ENCODE measurements around the gene KRT2. TPM values are rescaled to one million over a fixed set of nuclear protein-coding genes. Genes with fewer than 3 reads are reported as not detected.

The KRT2 gene
- total RNA-seq, 6 experiments from 2014 or later = not detected

DNA sequence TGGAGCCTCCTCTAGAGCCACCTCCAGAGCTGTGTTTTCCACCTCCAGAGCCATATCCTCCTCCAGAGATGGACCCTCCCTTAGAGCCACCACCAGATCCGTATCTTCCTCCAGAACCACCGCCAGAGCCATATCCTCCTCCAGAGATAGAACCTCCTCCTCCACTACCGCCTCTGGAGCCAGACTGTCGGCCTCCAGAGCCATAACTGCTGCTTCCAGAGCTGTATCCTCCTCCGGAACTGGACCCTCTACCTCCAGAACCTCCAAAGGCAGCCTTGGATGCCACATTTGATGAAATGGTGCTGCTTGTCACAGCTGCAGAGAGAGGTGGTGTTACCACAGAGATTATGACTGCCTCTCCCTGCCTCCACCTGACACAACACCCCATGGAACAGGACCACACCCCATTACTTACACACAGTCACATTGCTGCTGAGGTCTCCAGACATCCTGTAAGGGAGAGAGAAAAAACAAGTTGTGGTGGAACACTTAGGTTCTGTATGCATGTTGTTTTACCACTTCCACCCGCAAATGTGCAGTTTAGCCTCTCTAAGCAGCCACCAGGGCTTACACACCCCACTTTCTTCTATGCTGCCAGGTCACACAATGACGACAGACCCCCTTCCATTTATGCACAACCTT lies 6.8 kb downstream of the KRT2 start:
- no peak for DNase-seq
- no peaks in the 10 kb centered on the region for H3K36me3 ChIP-seq
- peak in 2 of 4 donors; percentile 13 to 20 for ATAC-seq
- H3K4me1 ChIP-seq = no peaks in the 10 kb centered on the region
- no peak overlapping the region for H3K4me3 ChIP-seq
- no peaks in the 10 kb centered on the region for H3K9me3 ChIP-seq
- no peak overlapping the region for H3K27ac ChIP-seq
- intact Hi-C loops (cut with DNase I) = no loop called here
- H3K27me3 ChIP-seq = no peaks in the 10 kb centered on the region
- TF ChIP-seq, protein P1, sequence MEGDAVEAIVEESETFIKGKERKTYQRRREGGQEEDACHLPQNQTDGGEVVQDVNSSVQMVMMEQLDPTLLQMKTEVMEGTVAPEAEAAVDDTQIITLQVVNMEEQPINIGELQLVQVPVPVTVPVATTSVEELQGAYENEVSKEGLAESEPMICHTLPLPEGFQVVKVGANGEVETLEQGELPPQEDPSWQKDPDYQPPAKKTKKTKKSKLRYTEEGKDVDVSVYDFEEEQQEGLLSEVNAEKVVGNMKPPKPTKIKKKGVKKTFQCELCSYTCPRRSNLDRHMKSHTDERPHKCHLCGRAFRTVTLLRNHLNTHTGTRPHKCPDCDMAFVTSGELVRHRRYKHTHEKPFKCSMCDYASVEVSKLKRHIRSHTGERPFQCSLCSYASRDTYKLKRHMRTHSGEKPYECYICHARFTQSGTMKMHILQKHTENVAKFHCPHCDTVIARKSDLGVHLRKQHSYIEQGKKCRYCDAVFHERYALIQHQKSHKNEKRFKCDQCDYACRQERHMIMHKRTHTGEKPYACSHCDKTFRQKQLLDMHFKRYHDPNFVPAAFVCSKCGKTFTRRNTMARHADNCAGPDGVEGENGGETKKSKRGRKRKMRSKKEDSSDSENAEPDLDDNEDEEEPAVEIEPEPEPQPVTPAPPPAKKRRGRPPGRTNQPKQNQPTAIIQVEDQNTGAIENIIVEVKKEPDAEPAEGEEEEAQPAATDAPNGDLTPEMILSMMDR (IDR thresholded peaks at IDR 0.05) = no peak
- no peak for TF ChIP-seq POLR2A (IDR thresholded peaks at IDR 0.05)
- WGBS (ENCODE audit: insufficient coverage, low coverage, low lambda C conversion rate, missing lambda C conversion rate) = 31% methylated on average over 7 of the region's 7 CpGs

DNA sequence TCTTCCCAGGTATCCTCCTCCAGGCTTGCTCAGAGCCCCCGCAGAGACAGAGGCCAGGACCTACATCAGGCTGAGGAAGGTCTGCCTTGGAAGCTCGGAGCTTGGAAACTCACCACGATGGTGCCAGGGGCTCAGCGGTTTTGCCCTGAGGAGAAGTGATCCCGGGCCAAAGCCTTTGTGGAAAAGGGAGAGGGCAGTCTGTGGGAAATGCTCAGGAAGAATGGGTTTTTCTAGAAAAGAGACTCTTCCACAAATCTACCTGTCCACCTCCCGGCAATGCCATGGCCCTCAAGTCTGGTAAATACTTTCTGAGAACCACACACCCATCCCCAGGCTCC lies 8.0 kb downstream of the KRT2 start:
- H3K4me1 ChIP-seq = no peaks in the 10 kb centered on the region
- no peak overlapping the region for H3K27ac ChIP-seq
- DNase-seq (no peak), ATAC-seq (no peak)
- WGBS (ENCODE audit: insufficient coverage, low coverage, low lambda C conversion rate, missing lambda C conversion rate) = 50% methylated on average over 1 of the region's 6 CpGs
- no peak for TF ChIP-seq POLR2A (IDR thresholded peaks at IDR 0.05)
- TF ChIP-seq, protein P1 (IDR thresholded peaks at IDR 0.05) = no peak
- intact Hi-C loops (cut with DNase I) = no loop called here
- H3K9me3 ChIP-seq = no peaks in the 10 kb centered on the region
- H3K27me3 ChIP-seq = no peaks in the 10 kb centered on the region
- H3K4me3 ChIP-seq = no peak overlapping the region
- H3K36me3 ChIP-seq = no peaks in the 10 kb centered on the region

DNA sequence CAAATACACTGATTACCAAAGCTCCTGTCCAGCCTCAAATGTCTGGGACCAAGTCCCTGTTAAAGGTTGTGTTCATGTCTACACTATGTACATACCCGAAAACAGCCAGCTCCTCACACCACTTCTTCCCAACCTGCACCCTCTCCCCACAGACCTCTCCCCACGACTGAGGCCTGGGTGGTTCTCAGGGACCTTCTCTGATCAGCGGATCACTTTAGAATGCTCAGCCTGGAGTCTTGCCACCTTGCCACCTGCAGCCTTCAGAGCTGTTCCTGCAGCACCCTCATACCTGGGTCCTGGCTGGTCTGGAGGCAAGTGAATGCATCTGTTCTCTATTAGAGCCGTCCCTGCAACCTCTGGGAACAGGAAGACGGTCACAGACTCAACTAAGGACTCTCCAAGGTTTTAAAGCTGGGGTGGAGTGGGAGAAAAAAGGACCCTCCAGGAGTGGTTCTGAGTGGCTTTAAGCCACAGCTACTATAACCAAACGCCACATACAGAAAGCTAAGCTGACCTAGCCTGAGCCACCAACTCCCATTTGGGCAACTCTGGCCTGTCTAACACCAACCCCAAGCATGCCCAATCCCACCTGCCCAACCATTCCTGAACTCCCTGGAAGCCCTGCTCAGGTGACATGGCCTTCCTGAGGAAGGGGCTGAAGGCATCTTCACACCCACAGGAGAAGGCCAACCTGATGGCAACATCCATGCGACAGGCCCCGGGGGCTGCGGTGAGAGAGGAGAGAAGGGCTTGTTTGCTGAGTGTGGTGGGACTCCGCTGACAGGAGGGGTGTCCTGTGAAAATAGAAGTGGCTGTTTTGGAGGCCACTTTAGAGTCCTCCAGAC lies 8.6 kb downstream of the KRT2 start:
- no peak overlapping the region for H3K4me3 ChIP-seq
- intact Hi-C loops (cut with DNase I) = no loop called here
- TF ChIP-seq POLR2A (IDR thresholded peaks at IDR 0.05) = no peak
- TF ChIP-seq, protein P1 (IDR thresholded peaks at IDR 0.05) = no peak
- 85% methylated on average over 5 of the region's 10 CpGs for WGBS (ENCODE audit: insufficient coverage, low coverage, low lambda C conversion rate, missing lambda C conversion rate)
- no peaks in the 10 kb centered on the region for H3K9me3 ChIP-seq
- no peaks in the 10 kb centered on the region for H3K27me3 ChIP-seq
- H3K36me3 ChIP-seq = no peaks in the 10 kb centered on the region
- DNase-seq (no peak), ATAC-seq (no peak)
- H3K4me1 ChIP-seq = no peaks in the 10 kb centered on the region
- H3K27ac ChIP-seq = no peak overlapping the region

DNA sequence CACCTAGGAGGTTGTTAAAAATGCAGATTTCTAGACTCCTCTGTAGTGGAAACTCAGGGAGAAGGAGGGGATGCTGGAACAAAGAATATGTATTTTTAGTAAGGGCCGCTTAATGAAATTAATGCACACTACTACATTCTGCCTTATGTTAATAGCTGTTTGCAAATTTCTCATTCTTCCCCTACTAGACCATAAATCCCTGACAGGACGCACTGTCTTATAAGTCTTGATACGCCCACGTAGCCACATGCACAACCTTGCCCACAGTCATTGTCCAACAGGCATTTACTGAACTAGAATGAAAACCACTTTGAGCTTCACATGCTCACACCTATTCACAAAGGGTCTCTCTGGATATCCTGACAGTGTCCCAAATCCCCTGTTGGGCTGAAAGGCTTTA lies 10.5 kb downstream of the KRT2 start:
- no peak overlapping the region for H3K4me3 ChIP-seq
- ATAC-seq (no peak), DNase-seq (no peak)
- TF ChIP-seq POLR2A (IDR thresholded peaks at IDR 0.05) = no peak
- TF ChIP-seq, protein P1 (IDR thresholded peaks at IDR 0.05) = no peak
- H3K4me1 ChIP-seq = no peaks in the 10 kb centered on the region
- intact Hi-C loops (cut with DNase I) = no loop called here
- WGBS (ENCODE audit: insufficient coverage, low coverage, low lambda C conversion rate, missing lambda C conversion rate) = 59% methylated on average over 4 of the region's 4 CpGs
- no peaks in the 10 kb centered on the region for H3K9me3 ChIP-seq
- no peaks in the 10 kb centered on the region for H3K27me3 ChIP-seq
- H3K36me3 ChIP-seq = no peaks in the 10 kb centered on the region
- H3K27ac ChIP-seq = no peak overlapping the region
